Stimulated activated CD4-positive, alpha-beta T cell treated with anti-CD3 and anti-CD28 coated beads, Interleukin-1b, Interleukin-23, amount 100 ng/mL, for 4 hours (primary cell): ENCODE measurements around the gene CADM2.
"Not testable (repeated sequence)": the region's sequence is repeated elsewhere in the genome, so short reads cannot be mapped to it uniquely, and the experiment has no call there.

Experiments used
- DNase-seq, 2 donors: peaks; one replicate each; pipeline ENCODE4 v3.0.0-alpha.2; 2020; ENCODE audit warnings: low read depth in 2 of 2

CADM2 gene

GRCh38 chr3:84958495-84959469 lies at the start of gene CADM2:
CADM2 (plus strand) TSS chr3:84958989.
- DNase-seq, result peak; percentile 21 to 59

- not testable (repeated sequence) for DNase-seq
These were observed 40.2 kb upstream of the CADM2 start for GRCh38 chr3:84918592-84918991.

GRCh38 chr3:84922682-84923081 lies 36.1 kb upstream of the CADM2 start:
- no peak for DNase-seq

- no peak for DNase-seq
These were observed 33.2 kb upstream of the CADM2 start for GRCh38 chr3:84925571-84925970.

- no peak for DNase-seq
These were observed 15.4 kb upstream of the CADM2 start for GRCh38 chr3:84943379-84943778.

GRCh38 chr3:84946240-84946639 lies 12.5 kb upstream of the CADM2 start:
- no peak for DNase-seq

- DNase-seq, result no peak
These were observed 882 bp downstream of the CADM2 start for GRCh38 chr3:84959470-84960271.

GRCh38 chr3:84960581-84960980 lies 1.8 kb downstream of the CADM2 start:
- no peak for DNase-seq

- DNase-seq, result no peak
These were observed 2.2 kb downstream of the CADM2 start for GRCh38 chr3:84961011-84961410.

- no peak for DNase-seq
These were observed 2.9 kb downstream of the CADM2 start for GRCh38 chr3:84961521-84962255.

- no peak for DNase-seq
These were observed 3.6 kb downstream of the CADM2 start for GRCh38 chr3:84962415-84962814.

- no peak for DNase-seq
These were observed 4.3 kb downstream of the CADM2 start for GRCh38 chr3:84963137-84963536.

GRCh38 chr3:84965141-84965540 lies 6.4 kb downstream of the CADM2 start:
- DNase-seq, result no peak

- DNase-seq, result no peak
These were observed 9.2 kb downstream of the CADM2 start for GRCh38 chr3:84967767-84968581.

GRCh38 chr3:84968701-84969235 lies 10.0 kb downstream of the CADM2 start:
- no peak for DNase-seq

- DNase-seq, result no peak
These were observed 15.6 kb downstream of the CADM2 start for GRCh38 chr3:84974347-84974746.

GRCh38 chr3:84977021-84977420 lies 18.2 kb downstream of the CADM2 start:
- DNase-seq, result no peak

- DNase-seq, result no peak
These were observed 20.1 kb downstream of the CADM2 start for GRCh38 chr3:84978843-84979242.

GRCh38 chr3:84980011-84980410 lies 21.2 kb downstream of the CADM2 start:
- no peak for DNase-seq

- DNase-seq, result no peak
These were observed 21.7 kb downstream of the CADM2 start for GRCh38 chr3:84980456-84980855.

GRCh38 chr3:84983490-84983889 lies 24.7 kb downstream of the CADM2 start:
- DNase-seq, result no peak
